Measurements from ENCODE around the gene CORO2B.

DNA sequence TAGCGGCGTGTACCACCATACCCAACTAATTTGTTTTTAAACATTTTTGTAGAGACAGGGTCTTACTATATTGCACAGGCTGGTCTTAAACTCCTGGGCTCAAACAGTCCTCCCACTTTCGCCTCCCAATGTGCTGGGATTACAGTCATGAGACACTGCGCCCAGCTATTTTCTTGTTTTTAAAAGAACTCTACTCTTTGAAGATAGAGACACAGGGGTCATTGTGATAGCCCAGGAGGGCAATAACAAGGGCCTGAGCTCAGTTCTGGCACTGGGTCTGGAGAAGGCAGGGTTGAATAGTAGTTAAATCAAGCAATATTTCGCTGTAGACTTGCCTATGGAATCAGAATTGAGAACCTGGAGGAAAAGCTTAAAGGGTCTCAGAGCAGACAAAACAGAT is 143.1 kb downstream of the CORO2B start:
- TF ChIP-seq, protein P1, sequence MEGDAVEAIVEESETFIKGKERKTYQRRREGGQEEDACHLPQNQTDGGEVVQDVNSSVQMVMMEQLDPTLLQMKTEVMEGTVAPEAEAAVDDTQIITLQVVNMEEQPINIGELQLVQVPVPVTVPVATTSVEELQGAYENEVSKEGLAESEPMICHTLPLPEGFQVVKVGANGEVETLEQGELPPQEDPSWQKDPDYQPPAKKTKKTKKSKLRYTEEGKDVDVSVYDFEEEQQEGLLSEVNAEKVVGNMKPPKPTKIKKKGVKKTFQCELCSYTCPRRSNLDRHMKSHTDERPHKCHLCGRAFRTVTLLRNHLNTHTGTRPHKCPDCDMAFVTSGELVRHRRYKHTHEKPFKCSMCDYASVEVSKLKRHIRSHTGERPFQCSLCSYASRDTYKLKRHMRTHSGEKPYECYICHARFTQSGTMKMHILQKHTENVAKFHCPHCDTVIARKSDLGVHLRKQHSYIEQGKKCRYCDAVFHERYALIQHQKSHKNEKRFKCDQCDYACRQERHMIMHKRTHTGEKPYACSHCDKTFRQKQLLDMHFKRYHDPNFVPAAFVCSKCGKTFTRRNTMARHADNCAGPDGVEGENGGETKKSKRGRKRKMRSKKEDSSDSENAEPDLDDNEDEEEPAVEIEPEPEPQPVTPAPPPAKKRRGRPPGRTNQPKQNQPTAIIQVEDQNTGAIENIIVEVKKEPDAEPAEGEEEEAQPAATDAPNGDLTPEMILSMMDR (IDR thresholded peaks at IDR 0.05): no peak
- no peak for TF ChIP-seq POLR2A (IDR thresholded peaks at IDR 0.05)
